CD4-positive, alpha-beta T cell (primary cell): ENCODE data around the gene GFOD1. TPM values are rescaled to one million over a fixed set of nuclear protein-coding genes. Genes with fewer than 3 reads are reported as not detected.

Experiments
- ATAC-seq: fragments of 200-7000 bp; cut with Tn5 transposase; one replicate; pipeline ENCODE4 v1.10.0; 2022; ENCODE audit warnings: mild to moderate bottlenecking; ENCODE audit not compliant: poor library complexity
- CTCF ChIA-PET: fragments of 350-600 bp; sonication (Branson Sonifier 250); formaldehyde crosslinking; loops from one replicate; lab custom pipeline; 2021; ENCODE audit warnings: antibody characterized with exemption, inconsistent platforms; lab: Charles Lee
- POLR2A ChIA-PET: fragments of 350-600 bp; sonication (Branson Sonifier 250); formaldehyde crosslinking; loops from one replicate; lab custom pipeline; 2021; ENCODE audit warnings: antibody characterized with exemption, inconsistent platforms; lab: Charles Lee
- DNase-seq, 14 experiments: peaks; one replicate each; pipeline ENCODE4 v3.0.0-alpha.2; 2013 to 2020; ENCODE audit warnings: mixed read lengths in 2 of 14
- H3K27ac ChIP-seq, 2 donors: one replicate each; pipeline versions ENCODE4 v1.5.1 to v1.7.0; 2013; ENCODE audit warnings: low read length in 2 of 2, low read depth in 1 of 2, mild to moderate bottlenecking in 1 of 2
- H3K27me3 ChIP-seq, 2 experiments: 1 replicate in 1 of 2; 2 replicates in 1 of 2; pipeline versions ENCODE4 v1.6.1 to v1.7.0; 2013; ENCODE audit warnings: low read length in 2 of 2, control low read depth in 1 of 2, mild to moderate bottlenecking in 1 of 2, moderate library complexity in 1 of 2; ENCODE audit not compliant: insufficient read depth in 2 of 2, control insufficient read depth in 1 of 2
- H3K36me3 ChIP-seq: one replicate; pipeline ENCODE4 v1.6.1; 2013; ENCODE audit warnings: low read length, control low read depth; ENCODE audit not compliant: insufficient read depth
- H3K4me1 ChIP-seq: one replicate; pipeline ENCODE4 v1.6.1; 2013; ENCODE audit warnings: low read length, control low read depth; ENCODE audit not compliant: insufficient read depth
- H3K4me3 ChIP-seq: one replicate; pipeline ENCODE4 v1.5.1; 2013; ENCODE audit warnings: mild to moderate bottlenecking, low read length, moderate library complexity
- H3K9me3 ChIP-seq, 2 experiments: 1 replicate in 1 of 2; 2 replicates in 1 of 2; pipeline versions ENCODE4 v1.6.1 to v1.7.0; 2013; ENCODE audit warnings: low read length in 2 of 2, mild to moderate bottlenecking in 2 of 2, control low read depth in 1 of 2, moderate library complexity in 1 of 2; ENCODE audit not compliant: control insufficient read depth in 1 of 2, insufficient read depth in 1 of 2
- H3K27ac Mint-ChIP-seq: one replicate; pipeline ENCODE4 v1.8.0; 2020; ENCODE audit warnings: mixed read lengths
- H3K27me3 Mint-ChIP-seq: one replicate; pipeline ENCODE4 v1.8.0; 2021; ENCODE audit warnings: mixed read lengths
- H3K36me3 Mint-ChIP-seq: one replicate; pipeline ENCODE4 v1.8.0; 2021; ENCODE audit warnings: low read depth, mixed read lengths
- H3K4me1 Mint-ChIP-seq: one replicate; pipeline ENCODE4 v1.8.0; 2021; ENCODE audit warnings: low read depth, mixed read lengths
- H3K4me3 Mint-ChIP-seq: one replicate; pipeline ENCODE4 v1.8.0; 2020; ENCODE audit warnings: mild to moderate bottlenecking, mixed read lengths
- H3K9me3 Mint-ChIP-seq: one replicate; pipeline ENCODE4 v1.8.0; 2020; ENCODE audit warnings: mixed read lengths
- intact Hi-C, 2 experiments: fragments of 100-400 bp; cut with DNase I in 1 of 2; cut with micrococcal nuclease in 1 of 2; formaldehyde crosslinking; loops; one replicate each; pipeline versions ENCODE4 v1.15.1 to v1.9.0; 2023 to 2025; cut with DNase I, micrococcal nuclease
- total RNA-seq, 174 experiments: library from RNA in 2 of 174; stranded (reverse) in 2 of 174; gene quantifications; one replicate each; pipeline ENCODE4 v1.2.3 and lab custom pipeline; 2021 to 2026
- TF ChIP-seq, protein P1 (sequence below): fragments of 200-600 bp; IDR thresholded peaks from one replicate; pipeline ENCODE4 v1.8.0; 2022; ENCODE audit warnings: antibody characterized with exemption, mild to moderate bottlenecking

The GFOD1 gene
- total RNA-seq, 2 experiments from 2014 or later, result 1.3 to 2.0 TPM

DNA sequence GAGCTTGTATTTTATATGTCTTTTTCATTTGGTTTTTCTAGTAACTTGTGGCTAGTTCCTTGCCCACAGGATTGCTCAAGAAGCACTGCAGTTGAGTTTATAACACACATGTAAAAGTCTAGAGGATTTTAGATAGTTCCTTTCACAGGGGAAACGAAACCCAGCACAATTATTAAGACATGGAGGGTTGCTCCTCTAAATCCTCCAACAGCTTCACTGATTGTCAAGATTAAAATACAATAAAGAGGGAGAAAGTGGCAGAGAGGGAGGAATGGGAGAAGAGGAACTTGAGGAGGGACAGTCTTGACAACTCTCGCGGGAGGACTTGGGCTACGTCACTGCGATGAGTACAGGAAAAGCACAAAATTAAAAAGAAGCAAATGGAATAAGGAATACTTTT lies 149.4 kb downstream of the GFOD1 start:
- Mint-ChIP-seq H3K4me3 (no peak overlapping the region), H3K4me1 (peaks cover 5% of the 10 kb centered on the region), H3K27me3 (no peaks in the 10 kb centered on the region), H3K27ac (no peak overlapping the region), H3K36me3 (no peaks in the 10 kb centered on the region), H3K9me3 (peaks cover 4% of the 10 kb centered on the region)
- Histone ChIP-seq H3K36me3 (no peaks in the 10 kb centered on the region), H3K27ac (no peak overlapping the region), H3K4me1 (peaks cover 6% of the 10 kb centered on the region), H3K9me3 (peaks cover 0 to 5% of the 10 kb centered on the region in 2 experiments), H3K27me3 (no peaks in the 10 kb centered on the region), H3K4me3 (no peak overlapping the region)
- ATAC-seq, result no peak
- CTCF ChIA-PET, result interaction anchor here (0.6 to 1.6 kb wide), 3 partner anchors 10 to 458 kb away, joined by 3 to 4 read pairs (median 4); partner anchors contain the start of gene TBC1D7
- POLR2A ChIA-PET, result interaction anchor here (1.0 to 1.3 kb wide), 2 partner anchors 16 to 237 kb away, joined by 3 to 5 read pairs; partner anchors contain the start of gene SIRT5
- intact Hi-C loops, result loop anchor here (2.0 to 10.0 kb wide), 7 partner anchors 89 to 727 kb away; partner anchors contain the start of genes GFOD1 (in 1 of the 2) and SIRT5 (in 1 of the 2)
- TF ChIP-seq, protein P1, sequence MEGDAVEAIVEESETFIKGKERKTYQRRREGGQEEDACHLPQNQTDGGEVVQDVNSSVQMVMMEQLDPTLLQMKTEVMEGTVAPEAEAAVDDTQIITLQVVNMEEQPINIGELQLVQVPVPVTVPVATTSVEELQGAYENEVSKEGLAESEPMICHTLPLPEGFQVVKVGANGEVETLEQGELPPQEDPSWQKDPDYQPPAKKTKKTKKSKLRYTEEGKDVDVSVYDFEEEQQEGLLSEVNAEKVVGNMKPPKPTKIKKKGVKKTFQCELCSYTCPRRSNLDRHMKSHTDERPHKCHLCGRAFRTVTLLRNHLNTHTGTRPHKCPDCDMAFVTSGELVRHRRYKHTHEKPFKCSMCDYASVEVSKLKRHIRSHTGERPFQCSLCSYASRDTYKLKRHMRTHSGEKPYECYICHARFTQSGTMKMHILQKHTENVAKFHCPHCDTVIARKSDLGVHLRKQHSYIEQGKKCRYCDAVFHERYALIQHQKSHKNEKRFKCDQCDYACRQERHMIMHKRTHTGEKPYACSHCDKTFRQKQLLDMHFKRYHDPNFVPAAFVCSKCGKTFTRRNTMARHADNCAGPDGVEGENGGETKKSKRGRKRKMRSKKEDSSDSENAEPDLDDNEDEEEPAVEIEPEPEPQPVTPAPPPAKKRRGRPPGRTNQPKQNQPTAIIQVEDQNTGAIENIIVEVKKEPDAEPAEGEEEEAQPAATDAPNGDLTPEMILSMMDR, result no peak
- peak in 1 of 14 experiments; percentile 22 for DNase-seq

DNA sequence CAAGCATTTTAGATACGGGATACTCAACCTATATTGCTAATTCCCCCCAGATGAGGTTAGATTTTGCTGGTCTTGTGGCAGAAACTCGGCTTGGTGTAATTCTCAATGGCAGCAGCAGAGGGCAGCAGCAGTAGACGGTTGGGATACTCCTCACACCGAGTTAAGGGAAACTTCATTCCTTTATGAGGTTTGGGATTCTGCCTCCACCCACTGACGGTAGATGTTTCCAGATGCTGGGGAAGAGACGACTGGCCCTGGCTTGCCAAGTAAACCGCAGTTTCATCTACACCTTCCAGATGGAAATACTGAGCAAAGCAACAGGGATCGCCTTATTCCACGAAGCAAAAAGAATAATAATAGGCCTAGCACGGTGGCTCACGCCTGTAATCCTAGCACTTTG lies 150.8 kb downstream of the GFOD1 start:
- H3K4me1 ChIP-seq, result peaks cover 6% of the 10 kb centered on the region
- intact Hi-C loops, result loop anchor here (1.0 to 10.0 kb wide), 10 partner anchors 19 to 730 kb away; partner anchors contain the start of genes GFOD1 (in 1 of the 2) and SIRT5 (in 1 of the 2)
- TF ChIP-seq, protein P1, result peak; percentile 93
- peak; percentile 54 to 84 (median 70) for DNase-seq
- H3K27me3 ChIP-seq, result no peaks in the 10 kb centered on the region
- Mint-ChIP-seq H3K9me3 (no peaks in the 10 kb centered on the region), H3K4me1 (peaks cover 10% of the 10 kb centered on the region), H3K27me3 (no peaks in the 10 kb centered on the region), H3K27ac (no peak overlapping the region), H3K4me3 (no peak overlapping the region), H3K36me3 (no peaks in the 10 kb centered on the region)
- POLR2A ChIA-PET, result no interaction called here
- peak; percentile 87 for ATAC-seq
- no peak overlapping the region for H3K4me3 ChIP-seq
- H3K27ac ChIP-seq, result no peak overlapping the region
- peaks cover 0 to 3% of the 10 kb centered on the region in 2 experiments for H3K9me3 ChIP-seq
- CTCF ChIA-PET, result interaction anchor here (1.2 kb wide), 1 partner anchor 730 kb away, joined by 3 read pairs; no protein-coding TSS in a partner anchor
- no peaks in the 10 kb centered on the region for H3K36me3 ChIP-seq

DNA sequence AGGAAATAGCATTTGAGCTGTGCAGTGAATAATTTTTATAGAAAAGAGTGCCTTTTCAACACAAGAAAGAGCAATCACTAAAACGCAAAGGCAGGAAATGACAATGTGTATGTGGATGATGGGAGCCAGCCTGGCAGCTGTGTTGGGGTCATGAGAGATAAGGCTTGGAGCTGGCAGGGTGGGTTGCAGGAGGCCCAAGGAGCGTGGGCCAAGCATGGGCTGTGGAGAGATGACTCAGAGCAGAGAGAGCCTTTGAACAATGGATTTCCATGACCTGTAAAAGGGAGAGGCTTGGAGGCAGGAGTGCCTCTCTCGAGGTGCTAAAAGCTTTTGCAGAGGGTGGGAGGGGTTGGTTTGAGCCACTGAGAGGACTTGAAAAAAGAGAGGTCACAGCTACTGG lies 152.4 kb downstream of the GFOD1 start:
- TF ChIP-seq, protein P1, result no peak
- Mint-ChIP-seq H3K4me3 (no peak overlapping the region), H3K27ac (no peak overlapping the region), H3K9me3 (no peaks in the 10 kb centered on the region), H3K27me3 (no peaks in the 10 kb centered on the region), H3K4me1 (peaks cover 11% of the 10 kb centered on the region), H3K36me3 (no peaks in the 10 kb centered on the region)
- Histone ChIP-seq H3K9me3 (no peaks in the 10 kb centered on the region), H3K27me3 (no peaks in the 10 kb centered on the region), H3K27ac (no peak overlapping the region), H3K36me3 (no peaks in the 10 kb centered on the region), H3K4me1 (peaks cover 3% of the 10 kb centered on the region), H3K4me3 (no peak overlapping the region)
- ChIA-PET POLR2A (no interaction called here), CTCF (no interaction called here)
- ATAC-seq, result no peak
- no peak for DNase-seq
- intact Hi-C loops, result loop anchor here (2.0 to 10.0 kb wide), 9 partner anchors 92 to 1683 kb away; partner anchors contain the start of genes GFOD1 (in 2 of the 2) and SIRT5 (in 1 of the 2)
